GM21737 (cell line): Measurements from ENCODE around the gene ETV6.

Experiments
- ATAC-seq: cut with Tn5 transposase; IDR thresholded peaks from one replicate; pipeline ENCODE4 v1.9.1; 2021; ENCODE audit warnings: mild to moderate bottlenecking, moderate library complexity; ENCODE audit not compliant: unreplicated experiment

Gene ETV6

DNA sequence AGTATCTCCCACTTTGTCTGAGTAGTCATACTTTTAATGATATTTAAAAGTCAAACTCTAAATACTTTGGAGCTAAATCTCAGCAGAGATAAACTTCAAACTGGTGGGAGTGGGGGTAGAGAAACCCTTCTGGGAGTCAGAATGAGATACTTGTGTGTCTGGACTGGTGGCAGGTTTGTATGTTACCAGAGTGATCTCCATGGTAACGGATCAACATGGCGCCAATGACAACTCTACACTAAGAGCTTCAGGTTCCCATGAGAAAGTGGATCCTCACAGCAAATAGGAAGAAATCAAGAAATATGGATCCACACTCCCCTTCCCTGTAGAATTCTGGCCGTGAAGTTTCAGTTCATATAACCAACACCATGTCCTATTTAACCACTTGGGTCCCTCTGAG is 121.9 kb downstream of the ETV6 start:
- no peak for ATAC-seq

DNA sequence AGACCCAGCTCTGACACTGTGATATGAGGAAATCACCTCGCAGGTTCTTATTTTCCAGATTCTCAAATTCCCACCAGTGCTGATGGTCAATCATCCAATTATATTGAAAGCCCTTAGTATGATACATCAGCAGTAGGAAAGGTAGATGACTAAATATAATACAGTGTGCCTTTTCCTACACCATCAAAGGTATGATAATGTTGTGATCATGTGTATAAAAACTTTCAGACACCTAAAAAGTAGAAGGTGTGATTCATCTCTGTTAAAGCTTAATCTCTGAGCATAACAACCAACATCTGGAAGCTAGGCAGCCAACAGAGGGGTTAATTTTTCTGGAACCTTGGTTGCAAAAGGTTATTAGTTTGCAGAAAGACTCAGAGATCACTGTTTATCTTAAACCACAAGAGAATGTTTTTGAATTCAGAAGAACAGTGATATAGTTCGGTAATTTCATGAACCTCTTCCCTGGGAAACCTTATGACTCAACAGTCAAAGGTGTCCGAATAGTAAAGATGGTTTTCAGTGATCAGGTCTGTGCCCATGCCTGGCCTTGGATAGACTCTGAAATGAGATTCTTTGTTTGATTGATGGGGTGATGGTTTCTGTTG is 122.5 kb downstream of the ETV6 start:
- ATAC-seq: no peak

DNA sequence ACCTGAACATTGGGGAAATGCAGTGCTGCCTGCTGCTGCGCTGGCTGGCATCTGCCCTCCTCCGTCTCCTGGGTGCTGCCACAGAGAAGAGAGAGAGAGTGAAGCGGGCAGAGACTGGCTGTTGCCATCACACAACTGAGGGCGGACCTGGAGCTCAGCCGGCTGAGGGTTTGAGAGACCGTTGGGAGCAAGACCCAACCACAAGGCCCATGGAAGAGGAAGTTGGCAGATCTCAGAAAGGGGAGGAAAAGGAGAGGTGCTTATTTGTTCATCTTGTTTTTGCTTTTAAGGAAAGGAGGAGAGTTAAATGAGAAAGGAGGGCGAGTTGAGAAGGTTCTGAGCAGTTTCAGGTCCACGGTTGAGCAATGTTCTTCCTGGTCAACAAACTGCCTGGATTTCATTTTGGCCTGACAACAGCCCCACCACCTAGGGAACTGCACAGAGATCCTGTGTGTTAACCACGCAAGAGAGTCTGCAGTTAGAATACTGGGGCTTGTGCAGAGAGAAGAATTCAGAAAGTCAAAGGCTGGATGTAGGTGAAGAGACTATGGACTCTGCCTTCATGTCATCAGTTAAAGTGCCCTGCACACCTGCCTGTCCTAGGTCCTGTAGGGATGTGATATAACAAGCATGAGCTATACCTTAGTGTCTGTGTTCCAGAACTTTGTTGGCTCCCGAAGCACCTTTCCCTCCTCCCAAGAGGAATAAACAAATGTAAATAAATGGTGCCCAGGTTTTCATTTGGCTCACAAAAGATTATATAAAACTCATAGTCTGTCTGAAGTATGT is 124.6 kb downstream of the ETV6 start:
- ATAC-seq: no peak

DNA sequence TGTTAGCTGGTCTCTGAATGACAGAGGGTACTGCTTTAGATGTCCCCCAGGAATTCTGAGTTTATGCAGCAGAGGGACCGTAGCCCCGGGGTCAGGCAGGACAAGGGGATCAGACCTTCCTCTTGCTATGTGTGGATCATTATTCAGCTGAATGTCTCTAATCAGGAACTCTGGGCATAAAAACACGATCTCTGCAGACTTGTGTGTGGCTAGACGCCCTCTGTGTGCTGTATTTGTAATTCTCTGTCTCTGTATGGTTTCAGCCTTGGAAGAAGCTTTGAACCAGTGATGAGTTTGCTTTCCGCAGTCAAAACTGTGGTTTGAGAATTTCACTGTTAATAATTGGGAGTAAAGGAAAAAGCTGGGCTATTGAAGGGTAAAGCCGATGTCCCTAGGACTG is 125.3 kb downstream of the ETV6 start:
- no peak for ATAC-seq

DNA sequence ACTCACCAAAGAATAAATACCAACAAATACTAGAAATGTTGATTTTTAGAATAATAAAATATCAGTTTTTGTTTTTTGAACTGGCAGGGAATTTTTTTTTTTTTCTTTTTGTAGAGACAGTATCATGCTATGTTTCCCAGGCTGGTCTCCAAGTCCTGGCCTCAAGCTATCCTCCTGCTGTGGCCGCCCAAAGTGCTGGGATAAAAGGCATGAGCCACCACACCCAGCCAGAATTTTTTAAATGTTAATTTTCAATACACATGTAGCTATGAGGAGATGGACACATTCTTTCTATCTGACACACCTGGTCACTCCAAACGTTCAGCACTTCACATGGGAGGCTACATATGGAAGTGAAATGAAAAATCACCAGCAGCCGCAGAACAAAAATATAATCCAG is 126.8 kb downstream of the ETV6 start:
- no peak for ATAC-seq

DNA sequence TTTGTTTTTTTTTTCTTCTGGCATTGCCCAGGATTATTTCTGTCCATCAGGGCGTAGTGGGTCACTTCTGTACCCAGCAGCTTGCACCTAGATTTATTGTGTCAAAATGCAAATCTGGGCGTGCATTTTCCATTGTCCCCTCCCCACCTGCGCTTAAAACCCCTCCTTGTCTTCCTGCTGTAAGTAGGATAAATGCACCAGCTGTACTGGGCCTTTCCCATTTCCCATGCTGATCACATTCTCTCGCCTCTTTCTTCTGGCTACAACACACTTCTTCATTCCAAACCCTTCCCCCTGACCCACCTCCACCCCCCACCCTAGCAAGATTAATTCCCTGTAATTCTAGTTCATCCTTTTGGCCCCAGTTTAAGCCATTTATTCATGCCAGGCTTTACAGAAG is 128.0 kb downstream of the ETV6 start:
- ATAC-seq: no peak

DNA sequence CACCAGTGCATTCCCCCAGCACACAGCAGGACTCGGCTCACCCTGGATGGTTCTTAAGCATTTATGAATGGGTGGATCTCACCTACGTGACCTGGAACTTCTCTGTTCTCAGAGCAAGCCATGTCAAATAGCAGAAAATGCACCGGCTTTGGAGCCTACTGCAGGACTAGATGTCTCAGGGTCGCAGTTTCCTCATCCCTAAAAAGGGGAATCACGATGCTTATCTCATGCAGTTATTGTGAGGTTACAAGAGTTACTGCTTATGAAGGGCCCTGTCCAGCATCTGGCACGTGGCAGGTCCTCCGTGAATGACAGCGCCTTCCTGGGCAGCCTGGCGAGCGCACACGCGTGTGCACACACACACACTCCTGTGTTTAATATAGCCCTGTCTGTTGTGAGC is 128.5 kb downstream of the ETV6 start:
- ATAC-seq: no peak

DNA sequence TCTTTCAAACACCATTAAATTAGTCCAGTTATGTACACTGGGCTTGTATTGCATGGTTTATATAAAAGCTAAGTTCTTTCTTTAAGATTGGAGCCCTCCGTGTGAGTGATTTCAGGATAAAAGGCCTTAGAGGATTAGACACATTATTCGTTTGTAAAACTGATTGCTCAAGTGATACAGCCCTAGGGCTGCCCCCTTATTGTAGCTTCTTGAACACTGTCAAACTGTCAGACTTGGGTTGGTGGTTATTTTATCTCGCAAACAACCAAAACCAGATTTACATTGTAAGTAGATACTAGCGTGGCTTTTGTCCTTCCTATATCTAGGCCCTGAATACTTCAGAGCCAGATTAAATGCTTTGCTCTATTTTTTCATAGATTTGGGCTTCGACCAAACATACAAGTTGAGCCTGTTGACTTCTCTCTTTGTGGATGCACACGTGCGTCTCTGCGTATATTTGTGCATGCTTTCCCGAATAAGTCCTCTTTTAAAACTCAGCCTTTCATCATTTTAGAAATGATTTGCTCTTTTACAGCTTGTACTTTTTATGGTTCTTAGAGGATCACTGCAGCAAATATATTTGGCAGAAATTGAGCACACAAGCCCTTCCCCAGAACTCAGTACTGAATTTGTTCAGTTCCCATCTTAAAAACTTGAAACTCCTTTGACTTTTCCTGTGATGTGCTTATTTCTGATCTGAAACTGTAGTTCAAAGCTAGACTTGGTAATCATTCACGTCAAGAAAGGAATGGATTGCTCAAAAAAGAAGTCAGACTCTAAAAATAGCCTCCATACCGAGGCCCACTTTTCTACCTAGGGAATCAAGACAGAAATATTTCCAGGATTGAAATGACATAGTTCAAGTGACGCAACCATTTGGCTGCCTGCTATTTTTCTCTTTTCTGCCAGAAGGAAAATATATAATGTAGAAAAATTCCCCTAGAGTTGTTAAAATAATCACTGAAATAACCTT is 129.5 kb downstream of the ETV6 start:
- ATAC-seq: no peak

DNA sequence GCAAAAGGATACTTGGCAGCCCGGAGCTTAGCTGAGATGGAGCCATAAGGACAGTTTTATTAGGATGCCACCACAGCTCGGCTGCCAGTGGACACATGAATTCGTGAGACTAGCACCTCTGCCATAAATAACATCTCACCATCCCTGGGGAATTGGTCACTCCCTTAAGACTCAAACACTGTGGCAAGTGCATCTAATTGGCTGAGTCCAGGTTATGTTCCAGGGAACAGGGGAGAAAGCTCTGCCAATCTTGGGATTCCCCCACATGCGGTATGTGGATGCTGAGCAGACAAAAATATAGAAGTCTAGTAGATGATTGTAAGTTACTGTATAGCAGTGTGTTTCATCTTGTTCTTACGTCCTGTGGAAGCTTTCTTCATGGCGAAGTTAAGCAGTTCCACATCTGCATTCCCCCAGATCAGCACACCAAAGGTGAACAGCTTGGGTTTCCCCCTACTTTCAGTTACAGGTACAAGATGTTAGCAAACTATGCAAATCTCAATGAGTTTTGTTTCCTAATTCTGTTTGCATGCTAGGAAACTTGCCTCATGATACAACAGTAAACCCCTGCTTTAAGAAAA is 131.1 kb downstream of the ETV6 start:
- peak; percentile 69 for ATAC-seq

DNA sequence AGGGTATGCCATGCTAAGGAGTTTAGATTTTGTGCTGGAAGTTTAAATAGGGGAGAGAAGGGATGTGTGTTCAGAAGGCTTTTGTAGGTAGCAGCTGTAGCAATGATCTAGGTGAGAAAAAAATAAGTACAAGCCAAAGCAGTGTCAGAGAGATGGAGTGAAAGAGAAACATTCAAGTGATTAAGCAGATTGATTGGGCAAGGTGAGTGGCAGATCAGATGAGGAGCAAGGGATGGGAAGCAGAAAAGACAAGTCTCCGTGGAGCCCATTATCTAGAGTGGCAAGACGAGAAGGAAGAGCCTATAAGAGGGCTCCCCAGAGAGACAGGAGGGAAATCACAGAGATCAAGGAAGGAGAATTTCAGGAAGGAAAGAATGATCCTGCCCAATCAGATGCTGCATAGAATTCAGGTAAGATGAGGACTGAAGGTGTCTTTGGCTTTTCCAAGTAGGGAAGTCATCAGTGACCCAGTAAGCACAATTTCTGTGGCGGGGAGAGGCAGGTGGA is 133.5 kb downstream of the ETV6 start:
- no peak for ATAC-seq

DNA sequence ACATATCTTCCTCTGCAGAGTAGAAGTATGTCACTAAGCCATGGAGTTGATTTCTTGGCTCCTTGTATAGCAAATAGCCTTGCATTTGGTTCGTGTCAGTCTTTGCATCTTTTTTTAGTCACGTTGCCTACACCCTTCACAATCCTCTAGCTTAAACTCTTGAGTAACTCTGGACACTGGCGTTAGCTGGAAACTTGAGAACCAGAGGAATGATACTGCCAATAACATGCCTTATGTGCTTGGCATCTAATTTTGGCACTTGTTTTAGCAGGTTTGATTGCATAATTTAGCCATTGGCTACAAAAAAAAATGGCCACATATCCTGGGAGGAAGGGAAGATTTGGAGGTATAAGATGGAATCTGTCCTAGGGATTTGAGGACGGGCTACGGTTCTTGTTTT is 136.2 kb downstream of the ETV6 start:
- ATAC-seq: no peak

DNA sequence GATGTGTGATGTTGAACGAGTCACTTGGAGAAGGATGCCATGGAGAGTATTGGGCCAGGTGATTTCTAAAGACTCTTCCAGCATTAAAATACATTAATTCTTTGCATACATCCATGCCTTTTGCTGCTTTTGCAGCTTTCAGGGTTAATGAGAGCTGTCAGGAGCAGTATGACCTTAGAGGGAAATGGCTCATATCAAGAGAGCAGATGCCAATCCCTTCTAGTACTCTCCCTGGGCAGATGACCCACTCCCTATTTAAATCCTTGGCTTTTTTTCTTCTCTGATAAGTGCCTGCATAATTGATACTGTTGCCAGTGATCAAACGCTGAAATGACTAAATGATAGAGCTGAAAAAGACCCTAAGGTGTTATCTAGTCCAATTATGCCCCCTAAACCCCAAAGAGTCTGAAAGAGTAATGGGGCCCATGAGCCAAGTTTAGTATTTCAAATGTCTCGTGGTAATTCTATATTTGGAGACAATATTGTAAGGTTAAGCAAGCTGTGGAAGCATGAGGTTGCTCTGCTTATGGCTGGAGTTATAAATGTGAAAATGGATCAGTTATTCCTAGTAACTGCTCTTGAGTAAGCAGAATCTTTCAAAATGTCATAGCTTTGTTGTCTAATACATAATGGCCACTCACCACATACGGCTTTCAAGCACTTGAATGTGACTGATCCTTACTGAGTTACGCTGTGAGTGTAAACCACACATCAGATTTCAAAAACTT is 137.3 kb downstream of the ETV6 start:
- no peak for ATAC-seq

DNA sequence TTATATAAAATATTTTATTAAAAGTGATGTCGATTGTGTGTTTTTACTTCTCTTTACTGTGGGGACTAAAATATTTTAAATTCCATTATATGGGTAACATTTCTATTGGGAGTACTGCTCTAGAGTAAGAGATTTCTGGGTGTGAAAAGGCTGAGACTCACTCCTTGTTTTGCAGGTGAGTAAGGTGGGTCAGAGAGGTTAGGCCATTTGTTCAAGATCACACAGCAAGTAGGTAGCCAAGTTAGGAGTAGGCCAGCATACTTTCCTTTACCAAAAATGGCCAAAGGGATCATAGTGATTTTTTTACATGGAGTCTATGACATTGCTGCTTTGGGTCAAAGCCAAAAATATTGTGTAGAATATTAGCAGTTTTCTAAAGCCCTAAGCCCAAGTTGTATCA is 138.0 kb downstream of the ETV6 start:
- ATAC-seq: no peak

DNA sequence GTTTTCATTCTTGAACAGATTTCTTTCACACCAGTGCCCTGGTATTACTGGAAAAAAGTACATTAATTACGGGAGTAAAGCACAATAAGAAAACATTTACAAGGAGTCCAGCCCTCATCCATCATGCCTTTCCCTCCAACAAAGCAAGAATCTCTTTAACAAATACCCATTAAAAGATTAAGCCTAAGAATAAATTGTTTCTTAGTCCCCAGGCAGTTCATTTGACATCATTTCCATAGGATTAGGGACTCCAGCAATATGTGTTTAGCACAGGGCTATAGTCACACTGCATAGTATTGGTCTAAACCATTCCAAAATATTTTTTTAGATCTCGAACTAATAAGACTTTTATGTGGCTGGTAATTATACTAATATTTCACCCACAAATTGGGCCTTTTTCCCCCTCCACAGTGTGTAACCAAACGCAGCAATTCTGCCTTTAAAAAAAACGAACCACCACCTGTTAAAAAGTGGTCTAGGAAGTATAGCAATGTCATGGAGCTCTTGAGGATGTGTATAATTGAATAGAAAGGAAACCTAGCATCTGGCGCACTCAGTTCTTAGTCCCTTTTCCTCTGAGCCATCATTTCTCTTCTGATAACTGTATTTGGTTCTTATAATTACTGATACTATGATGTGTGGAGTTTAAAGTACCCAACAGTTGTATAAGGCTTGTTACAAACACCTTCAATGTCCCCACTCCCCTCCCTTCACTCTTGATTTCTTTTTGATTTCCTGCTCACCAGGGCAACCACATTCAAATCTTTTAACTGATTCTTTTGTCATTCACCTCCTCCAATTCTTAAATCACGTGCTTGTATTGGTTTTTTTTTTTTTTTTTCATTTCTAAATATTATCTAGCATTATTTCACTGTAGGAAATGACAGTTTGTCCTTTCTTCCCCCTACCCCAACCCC is 138.7 kb downstream of the ETV6 start:
- no peak for ATAC-seq

DNA sequence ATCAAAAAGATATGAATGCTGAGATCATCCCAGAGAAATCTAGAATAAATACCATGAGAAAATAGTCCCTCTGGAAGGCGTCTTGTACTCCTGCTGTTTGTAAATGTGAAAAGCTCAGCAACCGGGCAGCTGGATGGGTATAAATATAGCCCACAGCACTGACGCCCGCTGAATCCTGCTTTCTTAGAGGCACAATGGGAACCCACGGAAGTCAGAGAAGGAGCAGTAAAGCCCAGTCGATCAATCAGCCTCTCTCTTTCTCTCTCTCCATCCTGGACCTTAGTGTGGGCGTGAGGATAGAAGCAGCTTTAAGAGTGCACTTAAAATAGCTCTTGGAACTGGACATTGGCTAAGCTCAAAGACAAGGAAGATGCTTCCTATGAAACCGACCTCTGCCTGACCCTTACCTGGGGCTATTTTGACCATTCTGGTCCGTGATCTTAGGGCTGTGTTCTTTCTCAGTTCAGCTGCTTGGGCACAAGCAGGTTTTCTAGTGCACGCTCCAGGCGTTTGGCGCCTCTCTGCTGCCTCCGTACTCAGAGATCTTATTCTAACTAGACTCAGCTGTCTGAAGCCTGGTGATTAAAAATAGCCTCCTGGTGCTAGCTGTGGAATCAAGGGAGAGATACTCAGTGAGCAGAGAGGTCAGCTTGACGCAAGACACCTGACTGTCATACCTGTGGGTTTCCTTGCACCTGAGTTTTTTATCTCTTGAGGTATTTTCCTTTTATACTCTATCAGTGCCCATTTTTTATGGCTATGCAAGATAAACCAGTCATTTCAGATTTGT is 144.6 kb downstream of the ETV6 start:
- no peak for ATAC-seq

DNA sequence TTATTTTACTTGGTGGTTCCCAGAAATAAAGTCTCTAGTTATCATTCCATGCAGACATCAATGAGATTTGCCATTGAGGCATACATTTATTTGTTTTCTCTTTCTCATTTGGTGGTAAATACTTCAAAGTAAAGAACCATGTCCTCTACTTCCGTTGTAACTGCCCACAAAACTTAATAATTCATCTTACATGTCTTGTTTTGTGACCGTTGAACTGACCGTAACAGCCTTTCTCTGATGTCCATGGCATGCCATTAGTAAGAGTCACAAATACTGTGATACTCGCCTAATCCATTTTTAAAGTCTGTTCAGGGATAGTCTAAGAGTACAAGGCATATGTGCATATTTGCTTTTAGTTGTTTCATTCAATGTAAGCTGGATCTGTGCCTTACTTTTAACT is 145.3 kb downstream of the ETV6 start:
- no peak for ATAC-seq

DNA sequence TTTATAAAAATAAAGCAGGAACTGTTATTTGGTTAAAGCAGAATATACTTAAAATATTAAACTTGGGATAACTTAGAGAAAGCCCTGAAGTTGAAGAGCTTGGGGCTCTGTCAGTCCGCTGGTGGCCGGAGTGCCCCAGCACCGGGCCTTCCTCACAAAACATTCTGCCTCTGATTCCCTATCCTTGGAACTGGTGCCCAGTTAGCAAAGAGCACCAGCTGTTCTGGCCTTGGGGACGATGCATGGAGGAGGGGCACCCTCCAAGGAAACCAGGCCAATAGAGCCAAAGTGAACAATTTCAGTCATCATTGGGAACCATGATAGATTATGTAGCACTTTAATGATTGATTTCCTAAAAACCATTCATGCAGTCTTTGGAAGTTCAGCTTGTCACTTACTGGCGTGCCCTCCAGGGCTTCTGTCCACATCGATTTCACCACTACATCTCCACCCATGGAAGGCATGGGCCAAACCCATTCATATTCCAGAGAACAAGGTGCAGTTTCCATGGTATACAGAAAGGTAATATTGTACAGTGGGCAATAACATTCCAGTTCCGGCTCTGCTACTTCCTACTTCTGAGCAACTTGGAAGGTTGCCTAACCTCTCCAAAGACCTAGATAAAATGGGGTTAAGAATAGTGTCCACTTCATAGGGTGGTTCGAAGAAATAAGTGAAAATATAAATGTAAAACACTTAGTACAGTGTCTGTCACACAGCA is 145.9 kb downstream of the ETV6 start:
- no peak for ATAC-seq

DNA sequence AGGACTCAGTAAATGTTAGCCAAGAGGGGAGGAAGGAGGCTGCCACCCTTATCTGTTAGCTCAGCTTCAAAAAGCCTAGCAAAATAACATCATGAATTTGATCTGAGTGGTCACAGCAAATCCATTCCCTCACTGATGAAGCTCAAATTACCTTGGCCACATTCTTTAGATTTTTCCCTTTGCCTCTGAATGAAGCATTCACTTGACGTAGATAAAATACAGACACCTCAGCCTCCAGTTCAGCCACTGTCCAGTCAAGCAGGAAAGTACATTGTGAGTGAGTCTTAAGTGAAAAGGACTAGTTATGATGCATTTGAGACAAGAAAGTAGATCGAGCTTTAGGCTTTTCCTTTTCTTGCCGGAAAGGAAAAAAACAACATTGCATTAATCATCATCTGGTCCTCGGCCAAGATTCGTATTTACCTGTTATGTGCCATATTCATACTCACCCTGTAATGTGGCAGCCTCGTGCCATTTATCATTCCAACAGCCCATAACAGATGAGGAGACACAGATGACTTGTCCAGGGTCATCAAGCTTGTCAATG is 146.5 kb downstream of the ETV6 start:
- ATAC-seq: no peak
